Measurements from ENCODE around the gene MEX3A.

DNA sequence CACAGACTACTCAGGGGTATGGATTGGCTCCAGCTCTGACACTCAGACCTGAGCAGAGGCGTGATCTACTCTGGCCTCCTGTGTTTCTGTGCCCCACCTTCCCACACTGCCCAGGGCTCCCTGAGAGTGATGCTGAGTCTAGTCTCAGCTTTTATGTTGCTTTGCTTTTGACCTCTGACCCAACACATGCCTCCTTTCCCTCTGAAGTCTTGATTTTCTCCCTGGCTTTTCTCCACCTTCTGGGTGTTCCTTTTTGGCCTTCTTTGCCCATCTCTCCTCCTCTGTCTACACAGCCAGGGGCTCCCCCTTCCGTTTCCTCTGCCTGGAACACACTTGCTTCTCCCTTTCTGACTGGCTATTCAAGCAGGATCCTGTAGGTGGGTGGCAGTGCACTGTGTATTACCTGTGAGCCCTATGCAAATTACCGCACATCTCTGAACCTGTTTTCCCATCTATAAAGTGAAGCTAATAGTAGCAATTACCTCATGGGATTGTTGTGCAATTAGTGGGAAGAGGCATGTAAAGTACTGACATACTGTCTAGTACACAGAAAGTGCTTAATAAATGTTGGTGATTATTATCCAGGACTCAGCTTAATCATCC lies 13.7 kb upstream of the MEX3A start:
- TF ChIP-seq CTCF (IDR thresholded peaks at IDR 0.05 in 2 of 3, conservative IDR thresholded peaks at IDR 0.05 in 1 of 3; ENCODE audit: borderline replicate concordance in 1 of 3, insufficient read depth in 1 of 3, low read depth in 2 of 3, low read length in 2 of 3): no peak
- no peak for TF ChIP-seq POLR2A (IDR thresholded peaks at IDR 0.05; ENCODE audit: borderline replicate concordance, extremely low read depth, insufficient read depth, insufficient read length)
- TF ChIP-seq EZH2 (IDR thresholded peaks at IDR 0.05): no peak
- TF ChIP-seq MAX (IDR thresholded peaks at IDR 0.05): no peak
- TF ChIP-seq SP1 (IDR thresholded peaks at IDR 0.05; ENCODE audit: low read depth): no peak
